ENCODE data around the gene NUDT7.

The NUDT7 gene

DNA sequence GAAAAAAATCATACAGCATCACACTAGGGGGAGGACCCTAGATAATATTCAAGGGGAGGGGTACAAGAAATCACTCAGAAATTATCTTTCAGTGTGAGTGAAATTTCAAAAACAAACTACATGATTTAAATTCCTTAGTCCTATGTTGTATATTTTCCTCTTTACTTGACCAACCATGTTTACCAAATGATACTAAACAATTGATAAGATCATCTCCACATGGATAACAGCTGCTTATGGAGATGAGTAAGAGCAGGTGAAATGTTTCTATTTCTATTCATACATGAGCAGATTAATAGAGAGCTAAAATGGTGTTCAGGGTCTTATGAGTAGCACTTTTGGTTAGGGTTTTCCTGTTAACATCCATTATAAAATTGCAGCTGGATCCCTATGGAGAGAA, 58.8 kb downstream of the NUDT7 start:
- Mint-ChIP-seq H3K4me1 (ENCODE audit: low read depth) (no peaks in the 10 kb centered on the region), H3K9me3 (no peaks in the 10 kb centered on the region), H3K27ac (no peak overlapping the region), H3K4me3 (no peak overlapping the region), H3K27me3 (peaks cover 10% of the 10 kb centered on the region), H3K36me3 (ENCODE audit: low read depth) (no peaks in the 10 kb centered on the region)

- H3K4me3 Mint-ChIP-seq, result no peak overlapping the region
- H3K27me3 Mint-ChIP-seq, result peaks cover 26% of the 10 kb centered on the region
Measured at GRCh38 chr16:77782694-77783093, 60.4 kb downstream of the NUDT7 start.

GRCh38 chr16:77784441-77785372, 62.4 kb downstream of the NUDT7 start:
- Mint-ChIP-seq H3K27me3 (peaks cover 40% of the 10 kb centered on the region), H3K9me3 (no peaks in the 10 kb centered on the region), H3K36me3 (ENCODE audit: low read depth) (no peaks in the 10 kb centered on the region), H3K27ac (no peak overlapping the region), H3K4me1 (ENCODE audit: low read depth) (peaks cover 6% of the 10 kb centered on the region), H3K4me3 (no peak overlapping the region)

More at GRCh38 chr16:77782694-77783093, 60.4 kb downstream of the NUDT7 start:
- Mint-ChIP-seq H3K36me3 (ENCODE audit: low read depth) (no peaks in the 10 kb centered on the region), H3K9me3 (no peaks in the 10 kb centered on the region), H3K4me1 (ENCODE audit: low read depth) (no peaks in the 10 kb centered on the region), H3K27ac (no peak overlapping the region)

GRCh38 chr16:77785373-77785764, 63.1 kb downstream of the NUDT7 start:
- no peaks in the 10 kb centered on the region for H3K9me3 Mint-ChIP-seq
- no peak overlapping the region for H3K27ac Mint-ChIP-seq
- peaks cover 6% of the 10 kb centered on the region for H3K4me1 Mint-ChIP-seq (ENCODE audit: low read depth)

DNA sequence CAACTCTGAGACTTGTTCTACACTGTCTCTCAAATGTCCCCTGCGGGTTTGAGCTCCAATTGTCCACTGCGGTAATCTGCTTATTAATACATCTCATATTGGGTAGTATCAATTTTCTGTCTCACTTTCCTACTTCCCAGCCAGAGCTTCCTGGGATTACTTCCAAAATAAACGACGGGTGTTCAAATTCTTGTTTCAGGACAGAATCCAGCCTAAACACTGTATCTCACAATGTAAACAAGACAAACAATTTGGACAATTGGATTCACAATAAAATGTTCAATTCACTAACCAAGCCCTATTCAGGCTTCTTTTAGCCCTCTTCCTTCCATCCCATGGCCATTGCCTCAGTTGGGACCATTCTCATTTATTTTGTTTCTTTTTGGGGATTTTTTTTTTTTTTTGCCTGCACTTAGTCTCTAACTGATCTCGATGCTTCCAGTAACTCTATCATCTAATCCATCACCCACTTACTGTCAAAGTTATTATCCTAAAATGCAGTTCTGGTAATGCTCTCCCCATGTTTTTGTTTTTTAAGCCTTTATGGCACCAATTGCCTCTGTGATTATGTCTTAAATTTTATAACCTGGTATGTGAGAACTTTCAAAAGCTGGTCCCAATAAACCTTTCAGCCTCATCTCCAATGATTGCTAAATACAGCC, 64.0 kb downstream of the NUDT7 start:
- no peaks in the 10 kb centered on the region for H3K36me3 Mint-ChIP-seq (ENCODE audit: low read depth)
- H3K27ac Mint-ChIP-seq, result no peak overlapping the region
- H3K4me1 Mint-ChIP-seq (ENCODE audit: low read depth), result peaks cover 6% of the 10 kb centered on the region
- H3K4me3 Mint-ChIP-seq, result no peak overlapping the region
- H3K9me3 Mint-ChIP-seq, result no peaks in the 10 kb centered on the region
- peaks cover 54% of the 10 kb centered on the region for H3K27me3 Mint-ChIP-seq

More at GRCh38 chr16:77785373-77785764, 63.1 kb downstream of the NUDT7 start:
- Mint-ChIP-seq H3K36me3 (ENCODE audit: low read depth) (no peaks in the 10 kb centered on the region), H3K27me3 (peaks cover 47% of the 10 kb centered on the region), H3K4me3 (no peak overlapping the region)

DNA sequence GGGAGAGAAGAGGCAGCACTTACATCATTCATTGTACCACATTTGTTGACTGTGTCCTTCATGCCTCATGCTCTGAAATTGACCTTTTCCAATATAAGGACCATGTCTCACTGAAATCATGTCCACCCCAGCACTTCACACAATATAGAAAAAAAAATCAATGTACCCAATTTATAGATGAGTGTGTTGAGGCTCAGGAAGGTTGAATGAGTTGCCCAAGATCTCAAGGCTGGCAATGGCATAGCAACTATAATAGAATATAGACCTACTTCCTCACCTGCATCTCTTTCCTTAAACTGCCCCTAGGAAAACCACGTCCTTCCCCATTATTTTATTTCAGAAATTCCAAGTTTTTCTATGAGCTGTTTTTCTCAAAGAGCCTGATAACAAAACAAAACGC, 65.1 kb downstream of the NUDT7 start:
- no peak overlapping the region for H3K27ac Mint-ChIP-seq
- H3K27me3 Mint-ChIP-seq, result peaks cover 65% of the 10 kb centered on the region
- H3K9me3 Mint-ChIP-seq, result no peaks in the 10 kb centered on the region
- H3K4me1 Mint-ChIP-seq (ENCODE audit: low read depth), result peaks cover 6% of the 10 kb centered on the region
- no peaks in the 10 kb centered on the region for H3K36me3 Mint-ChIP-seq (ENCODE audit: low read depth)
- no peak overlapping the region for H3K4me3 Mint-ChIP-seq

DNA sequence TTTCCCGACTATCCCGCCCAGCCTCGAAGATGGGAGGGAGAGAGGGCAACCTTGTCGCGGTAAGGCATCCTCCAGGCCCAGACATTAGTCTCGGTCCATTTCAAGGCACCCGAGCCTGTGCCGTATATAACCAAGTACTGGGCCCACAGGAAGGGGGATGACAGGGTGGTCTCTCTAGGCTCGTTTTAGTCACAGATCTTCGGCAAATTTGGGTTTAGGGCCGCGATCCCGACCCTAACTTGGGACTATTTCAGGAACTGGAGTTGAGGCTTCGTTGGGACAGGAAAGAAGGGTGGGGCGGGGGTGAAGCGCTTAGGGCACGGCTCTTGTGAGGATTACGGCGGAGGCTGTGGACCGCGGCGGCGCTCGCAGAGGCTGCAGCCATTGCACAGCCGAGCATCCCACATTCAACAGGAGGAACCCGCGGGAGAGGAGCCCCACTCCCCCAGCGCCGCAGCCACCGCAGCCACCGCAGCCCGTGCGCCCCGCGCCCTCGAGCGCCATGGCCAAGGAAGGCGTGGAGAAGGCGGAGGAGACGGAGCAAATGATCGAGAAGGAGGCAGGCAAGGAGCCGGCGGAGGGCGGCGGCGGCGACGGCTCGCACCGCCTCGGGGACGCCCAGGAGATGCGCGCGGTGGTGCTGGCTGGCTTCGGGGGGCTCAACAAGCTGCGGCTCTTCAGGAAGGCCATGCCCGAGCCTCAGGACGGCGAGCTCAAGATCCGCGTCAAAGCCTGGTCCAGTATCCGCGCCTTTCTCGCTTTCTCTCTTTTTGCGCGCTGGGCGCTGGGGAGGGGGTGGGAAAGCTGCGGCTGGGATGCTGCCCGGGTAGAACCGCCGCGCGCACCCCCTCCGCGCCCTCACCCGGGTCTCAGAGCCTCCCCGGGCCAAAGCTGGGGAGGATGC, 66.1 kb downstream of the NUDT7 start, which contains the start of gene VAT1L:
VAT1L (plus strand) TSS at position 384 of the 904 bp plus-strand sequence; CDS start at position 503, 119 bp downstream.
- Mint-ChIP-seq H3K4me1 (ENCODE audit: low read depth) (peaks cover 6% of the 10 kb centered on the region), H3K4me3 (peak within 1 kb of the TSS; percentile 75), H3K27ac (no peak within 1 kb of the TSS), H3K36me3 (ENCODE audit: low read depth) (no peaks in the 10 kb centered on the region), H3K27me3 (peaks cover 65% of the 10 kb centered on the region), H3K9me3 (no peaks in the 10 kb centered on the region)

DNA sequence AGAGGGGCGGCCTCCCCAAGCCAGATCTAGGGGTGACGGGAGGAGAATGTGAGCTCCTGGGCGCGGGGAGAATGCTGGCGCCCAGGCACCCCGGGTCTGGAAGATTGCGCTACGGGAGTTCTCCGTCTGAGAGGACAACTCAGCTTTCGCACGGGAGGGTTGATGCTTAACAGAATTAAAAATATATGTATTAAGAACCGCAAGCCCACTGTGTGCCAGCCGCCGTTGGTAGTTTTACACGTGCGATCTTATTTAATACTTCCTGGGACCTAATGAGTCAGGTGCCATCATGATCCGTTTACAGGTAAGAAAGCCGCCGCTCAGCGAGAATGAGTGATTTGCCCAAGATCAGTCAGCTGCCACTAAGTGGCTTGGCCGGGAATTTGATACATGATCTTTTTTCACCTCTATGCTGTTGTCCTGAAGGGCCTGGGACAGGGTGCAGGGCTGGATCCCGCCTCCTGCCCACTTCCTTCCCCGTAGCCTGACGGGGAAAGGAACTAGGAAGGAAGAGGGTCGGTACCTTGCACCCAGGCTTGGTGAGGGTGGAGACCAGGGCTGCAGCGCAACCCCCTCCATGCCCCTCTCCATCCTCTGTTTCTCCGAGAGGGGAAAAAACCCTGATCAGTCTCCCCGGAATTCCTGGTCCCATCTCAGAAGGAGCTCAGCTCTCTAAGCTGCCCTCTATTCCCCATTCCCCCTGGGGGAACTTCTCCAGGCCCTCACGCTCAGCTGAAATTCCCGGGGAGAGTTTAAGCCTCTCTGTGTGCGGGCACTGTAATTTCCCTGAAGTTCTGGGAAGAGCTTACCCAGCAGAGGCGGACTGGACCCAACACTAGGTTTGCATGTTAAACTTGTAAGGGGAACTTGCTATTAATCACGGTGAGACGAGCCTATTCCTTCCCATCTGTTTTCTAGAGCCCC, 67.0 kb downstream of the NUDT7 start:
- peaks cover 65% of the 10 kb centered on the region for H3K27me3 Mint-ChIP-seq
- H3K4me1 Mint-ChIP-seq (ENCODE audit: low read depth), result peaks cover 6% of the 10 kb centered on the region
- H3K27ac Mint-ChIP-seq, result no peak overlapping the region
- peak overlapping the region; percentile 2 for H3K4me3 Mint-ChIP-seq
- no peaks in the 10 kb centered on the region for H3K9me3 Mint-ChIP-seq
- no peaks in the 10 kb centered on the region for H3K36me3 Mint-ChIP-seq (ENCODE audit: low read depth)

DNA sequence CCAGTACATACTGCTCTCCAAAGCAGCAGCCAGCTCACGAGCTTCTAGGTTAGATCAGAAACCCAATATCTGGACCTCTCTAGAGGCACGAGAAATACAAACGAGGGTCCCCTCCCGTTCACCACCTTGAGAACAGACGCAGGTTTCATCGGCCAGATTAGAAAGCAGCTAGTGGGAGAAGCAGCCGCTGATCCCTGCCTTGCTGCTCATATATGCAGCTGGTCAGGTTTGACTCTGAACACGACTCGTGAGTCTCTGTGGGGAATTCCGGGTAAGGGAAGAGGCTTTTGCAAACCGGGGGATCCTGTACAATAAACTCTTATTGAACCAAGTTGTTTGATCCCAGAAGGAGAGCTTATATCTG, 67.7 kb downstream of the NUDT7 start:
- H3K27ac Mint-ChIP-seq, result no peak overlapping the region
- H3K4me1 Mint-ChIP-seq (ENCODE audit: low read depth), result peaks cover 6% of the 10 kb centered on the region
- H3K27me3 Mint-ChIP-seq, result peaks cover 65% of the 10 kb centered on the region
- no peaks in the 10 kb centered on the region for H3K36me3 Mint-ChIP-seq (ENCODE audit: low read depth)
- H3K9me3 Mint-ChIP-seq, result no peaks in the 10 kb centered on the region
- H3K4me3 Mint-ChIP-seq, result no peak overlapping the region

GRCh38 chr16:77790912-77791311, 68.6 kb downstream of the NUDT7 start:
- peaks cover 57% of the 10 kb centered on the region for H3K27me3 Mint-ChIP-seq
- H3K4me3 Mint-ChIP-seq, result no peak overlapping the region
- no peaks in the 10 kb centered on the region for H3K9me3 Mint-ChIP-seq
- H3K36me3 Mint-ChIP-seq (ENCODE audit: low read depth), result no peaks in the 10 kb centered on the region
- peaks cover 6% of the 10 kb centered on the region for H3K4me1 Mint-ChIP-seq (ENCODE audit: low read depth)
- H3K27ac Mint-ChIP-seq, result no peak overlapping the region

All from stimulated activated naive CD8-positive, alpha-beta T cell treated with anti-CD3 and anti-CD28 coated beads, Interleukin-15, Interleukin-2, amounts not matched to agents 100 ng/mL and 50 ng/mL, for 24 hours (primary cell).